NCI-H128 (cell line): Measurements from ENCODE around the gene MGAT5.

Experiments used
- DNase-seq: peaks from one replicate; lab custom pipeline; 2025; ENCODE audit not compliant: unreplicated experiment; lab: John Stamatoyannopoulos, UW

Gene MGAT5

GRCh38 chr2:134252092-134252750, 1.7 kb upstream of the MGAT5 start:
- no peak for DNase-seq

- DNase-seq, result no peak
These were observed 661 bp upstream of the MGAT5 start for GRCh38 chr2:134253117-134253704.

GRCh38 chr2:134254824-134255223, 952 bp downstream of the MGAT5 start:
- no peak for DNase-seq

GRCh38 chr2:134256956-134257355, 3.1 kb downstream of the MGAT5 start:
- no peak for DNase-seq

GRCh38 chr2:134257509-134257908, 3.6 kb downstream of the MGAT5 start:
- DNase-seq, result no peak

GRCh38 chr2:134257965-134258683, 4.3 kb downstream of the MGAT5 start:
- no peak for DNase-seq

- DNase-seq, result no peak
These were observed 5.0 kb downstream of the MGAT5 start for GRCh38 chr2:134258684-134259388.

GRCh38 chr2:134259571-134259970, 5.7 kb downstream of the MGAT5 start:
- no peak for DNase-seq

GRCh38 chr2:134259994-134260393, 6.1 kb downstream of the MGAT5 start:
- DNase-seq, result no peak

- no peak for DNase-seq
These were observed 6.8 kb downstream of the MGAT5 start for GRCh38 chr2:134260713-134261112.

GRCh38 chr2:134261398-134262131, 7.7 kb downstream of the MGAT5 start:
- no peak for DNase-seq

- no peak for DNase-seq
These were observed 8.8 kb downstream of the MGAT5 start for GRCh38 chr2:134262684-134263083.

GRCh38 chr2:134268265-134268664, 14.4 kb downstream of the MGAT5 start:
- DNase-seq, result no peak

- DNase-seq, result no peak
These were observed 15.4 kb downstream of the MGAT5 start for GRCh38 chr2:134269230-134269629.

GRCh38 chr2:134269972-134270735, 16.3 kb downstream of the MGAT5 start:
- DNase-seq, result no peak

- DNase-seq, result no peak
These were observed 17.9 kb downstream of the MGAT5 start for GRCh38 chr2:134271758-134272157.

- DNase-seq, result no peak
These were observed 18.9 kb downstream of the MGAT5 start for GRCh38 chr2:134272806-134273205.

- no peak for DNase-seq
These were observed 19.5 kb downstream of the MGAT5 start for GRCh38 chr2:134273256-134273983.

GRCh38 chr2:134274121-134274520, 20.2 kb downstream of the MGAT5 start:
- DNase-seq, result no peak
